ENCODE data around the gene SCFD2.

DNA sequence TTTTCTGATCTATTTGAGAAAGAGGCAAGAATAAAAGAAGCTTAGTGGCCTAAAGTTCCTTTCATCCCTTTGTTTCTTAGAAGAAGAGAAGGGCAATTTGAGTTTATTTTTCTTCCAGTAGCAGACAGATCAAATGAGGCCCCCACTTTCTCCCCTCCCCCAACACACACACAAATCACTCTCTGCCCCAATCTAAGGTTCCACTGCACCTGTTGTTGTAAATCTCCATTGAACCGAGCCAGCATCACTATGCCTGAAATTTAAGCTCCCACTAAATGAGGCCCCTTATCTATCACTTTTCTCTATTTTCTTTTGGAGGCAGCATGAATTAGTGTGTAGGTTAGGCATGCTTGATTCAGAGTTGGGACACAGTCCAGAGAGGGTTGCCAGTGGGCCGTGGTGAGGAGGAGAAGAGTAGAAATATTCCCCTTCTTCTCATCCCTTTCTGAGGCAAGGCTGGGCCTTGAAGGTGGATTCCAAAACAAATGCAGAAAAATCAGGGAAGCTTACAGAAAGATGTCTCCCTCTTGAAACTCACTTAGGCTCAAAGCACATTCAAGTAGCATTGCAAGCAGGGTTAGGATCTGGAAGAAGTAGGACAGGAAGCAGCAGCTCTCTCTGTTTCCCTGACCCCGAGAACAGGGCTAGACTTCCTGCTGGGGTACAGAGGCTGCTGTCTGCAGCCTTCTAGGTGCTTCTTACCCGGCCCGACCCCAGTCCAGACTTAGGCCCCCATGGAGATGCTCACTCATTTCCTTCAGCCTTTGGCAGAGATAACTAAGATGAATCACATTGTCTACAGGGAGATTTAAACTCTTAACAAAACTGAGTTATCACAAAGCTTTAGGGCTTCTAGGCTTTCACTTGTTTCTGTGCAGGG lies 433.0 kb downstream of the SCFD2 start:
- TF ChIP-seq CTCF (IDR thresholded peaks at IDR 0.05; ENCODE audit: insufficient read depth, low read length): no peak
- TF ChIP-seq, protein P1, sequence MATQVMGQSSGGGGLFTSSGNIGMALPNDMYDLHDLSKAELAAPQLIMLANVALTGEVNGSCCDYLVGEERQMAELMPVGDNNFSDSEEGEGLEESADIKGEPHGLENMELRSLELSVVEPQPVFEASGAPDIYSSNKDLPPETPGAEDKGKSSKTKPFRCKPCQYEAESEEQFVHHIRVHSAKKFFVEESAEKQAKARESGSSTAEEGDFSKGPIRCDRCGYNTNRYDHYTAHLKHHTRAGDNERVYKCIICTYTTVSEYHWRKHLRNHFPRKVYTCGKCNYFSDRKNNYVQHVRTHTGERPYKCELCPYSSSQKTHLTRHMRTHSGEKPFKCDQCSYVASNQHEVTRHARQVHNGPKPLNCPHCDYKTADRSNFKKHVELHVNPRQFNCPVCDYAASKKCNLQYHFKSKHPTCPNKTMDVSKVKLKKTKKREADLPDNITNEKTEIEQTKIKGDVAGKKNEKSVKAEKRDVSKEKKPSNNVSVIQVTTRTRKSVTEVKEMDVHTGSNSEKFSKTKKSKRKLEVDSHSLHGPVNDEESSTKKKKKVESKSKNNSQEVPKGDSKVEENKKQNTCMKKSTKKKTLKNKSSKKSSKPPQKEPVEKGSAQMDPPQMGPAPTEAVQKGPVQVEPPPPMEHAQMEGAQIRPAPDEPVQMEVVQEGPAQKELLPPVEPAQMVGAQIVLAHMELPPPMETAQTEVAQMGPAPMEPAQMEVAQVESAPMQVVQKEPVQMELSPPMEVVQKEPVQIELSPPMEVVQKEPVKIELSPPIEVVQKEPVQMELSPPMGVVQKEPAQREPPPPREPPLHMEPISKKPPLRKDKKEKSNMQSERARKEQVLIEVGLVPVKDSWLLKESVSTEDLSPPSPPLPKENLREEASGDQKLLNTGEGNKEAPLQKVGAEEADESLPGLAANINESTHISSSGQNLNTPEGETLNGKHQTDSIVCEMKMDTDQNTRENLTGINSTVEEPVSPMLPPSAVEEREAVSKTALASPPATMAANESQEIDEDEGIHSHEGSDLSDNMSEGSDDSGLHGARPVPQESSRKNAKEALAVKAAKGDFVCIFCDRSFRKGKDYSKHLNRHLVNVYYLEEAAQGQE (IDR thresholded peaks at IDR 0.05; ENCODE audit: insufficient replicate concordance, low read depth): no peak

Measured in HL-60 (cell line).